Gastroesophageal sphincter (tissue), 4 donors: ENCODE measurements around the gene TCF7L2. TPM values are rescaled to one million over a fixed set of nuclear protein-coding genes. Genes with fewer than 3 reads are reported as not detected.

Experiments
- ATAC-seq: fragments of 150-250 bp; one replicate; pipeline ENCODE4 v1.9.1; 2016; ENCODE audit warnings: mild to moderate bottlenecking, moderate library complexity
- H3K27ac ChIP-seq, 4 donors: fragments of 200-600 bp; sonication (generic) in 3 of 4; 1 replicate in 3 of 4; 2 replicates in 1 of 4; pipeline ENCODE4 v1.5.1; 2016 to 2019
- H3K27me3 ChIP-seq: fragments of 200-600 bp; sonication (generic); one replicate; pipeline ENCODE4 v1.5.1; 2019
- H3K36me3 ChIP-seq, 2 donors: fragments of 200-600 bp; sonication (generic); one replicate each; pipeline ENCODE4 v1.5.1; 2019; ENCODE audit warnings: control low read depth in 1 of 2
- H3K4me1 ChIP-seq, 3 donors: fragments of 200-600 bp; sonication (generic); 1 replicate in 2 of 3; 2 replicates in 1 of 3; pipeline ENCODE4 v1.5.1; 2016 to 2019; ENCODE audit warnings: control low read depth in 2 of 3
- H3K4me3 ChIP-seq, 2 donors: fragments of 200-600 bp; sonication (generic); one replicate each; pipeline ENCODE4 v1.5.1; 2019; ENCODE audit warnings: mild to moderate bottlenecking in 1 of 2, moderate library complexity in 1 of 2
- H3K9me3 ChIP-seq, 3 donors: fragments of 200-600 bp; sonication (generic); one replicate each; pipeline ENCODE4 v1.5.1; 2017 to 2019; ENCODE audit warnings: control low read depth in 2 of 3
- CTCF ChIP-seq, 4 experiments: fragments of 200-600 bp in 2 of 4; fragments of 450-650 bp in 2 of 4; sonication (generic) in 1 of 4; IDR thresholded peaks; one replicate each; pipeline ENCODE4 v1.5.1; 2017 to 2019; ENCODE audit warnings: antibody characterized with exemption in 4 of 4, mild to moderate bottlenecking in 2 of 4, moderate library complexity in 2 of 4
- EP300 ChIP-seq: sonication (generic); formaldehyde crosslinking; IDR thresholded peaks from one replicate; pipeline ENCODE4 v1.6.1; 2017; ENCODE audit warnings: antibody characterized with exemption, mild to moderate bottlenecking
- POLR2A ChIP-seq, 2 donors: fragments of 450-650 bp; IDR thresholded peaks; one replicate each; pipeline ENCODE4 v1.6.1; 2017; ENCODE audit warnings: antibody characterized with exemption in 2 of 2, mild to moderate bottlenecking in 2 of 2, moderate library complexity in 1 of 2
- POLR2AphosphoS5 ChIP-seq: sonication (generic); formaldehyde crosslinking; IDR thresholded peaks from one replicate; pipeline ENCODE4 v1.6.1; 2017; ENCODE audit warnings: antibody characterized with exemption
- WGBS, 2 donors: methylation state at CpG; one replicate each; pipeline ENCODE4 v1.1.5; 2018; ENCODE audit warnings: low coverage in 1 of 2; 5-methylcytosine and 5-hydroxymethylcytosine counted together
- total RNA-seq, 4 donors: library from RNA; depleted of rRNA; stranded (reverse); fragments of >200 nt; gene quantifications; one replicate each; pipeline ENCODE4 v1.1.0, GENCODE V29; 2016

TCF7L2 gene
- total RNA-seq, 4 donors from 2014 or later = 12.6 to 22.4 (median 20.2) TPM

- TF ChIP-seq POLR2A (IDR thresholded peaks at IDR 0.05) (no peak), CTCF (IDR thresholded peaks at IDR 0.05) (no peak), EP300 (no peak), POLR2AphosphoS5 (no peak)
- H3K27me3 ChIP-seq = no peaks in the 10 kb centered on the region
- no peak for ATAC-seq
- peaks cover 0 to 25% (median 0%) of the 10 kb centered on the region in 3 donors for H3K4me1 ChIP-seq
- no peaks in the 10 kb centered on the region for H3K9me3 ChIP-seq
- H3K27ac ChIP-seq = no peak overlapping the region
- no peak overlapping the region for H3K4me3 ChIP-seq
- WGBS, 2 donors = 84 to 88% methylated on average over 6 of the region's 8 CpGs
- peaks cover 0 to 70% of the 10 kb centered on the region in 2 donors for H3K36me3 ChIP-seq
These were observed 209.5 kb downstream of the TCF7L2 start for GRCh38 chr10:113159563-113159962.

- TF ChIP-seq EP300 (no peak), CTCF (IDR thresholded peaks at IDR 0.05) (no peak), POLR2AphosphoS5 (no peak), POLR2A (IDR thresholded peaks at IDR 0.05) (no peak)
- peaks cover 0 to 68% of the 10 kb centered on the region in 2 donors for H3K36me3 ChIP-seq
- WGBS, 2 donors = 93 to 94% methylated on average over 9 to 10 of the region's 10 CpGs
These were observed 210.6 kb downstream of the TCF7L2 start for GRCh38 chr10:113160641-113161040.

GRCh38 chr10:113161066-113161465 is 211.0 kb downstream of the TCF7L2 start:
- no peak for ATAC-seq
- 90 to 100% methylated on average over 1 to 6 of the region's 6 CpGs for WGBS, 2 donors
- TF ChIP-seq CTCF (IDR thresholded peaks at IDR 0.05) (no peak), EP300 (no peak), POLR2AphosphoS5 (no peak), POLR2A (IDR thresholded peaks at IDR 0.05) (no peak)
- no peak overlapping the region for H3K4me3 ChIP-seq
- peaks cover 0 to 68% of the 10 kb centered on the region in 2 donors for H3K36me3 ChIP-seq
- H3K9me3 ChIP-seq = no peaks in the 10 kb centered on the region
- no peaks in the 10 kb centered on the region for H3K27me3 ChIP-seq
- peaks cover 0 to 25% (median 0%) of the 10 kb centered on the region in 3 donors for H3K4me1 ChIP-seq
- no peak overlapping the region for H3K27ac ChIP-seq

More at GRCh38 chr10:113160641-113161040, 210.6 kb downstream of the TCF7L2 start:
- ATAC-seq = no peak
- Histone ChIP-seq H3K4me3 (no peak overlapping the region), H3K27ac (no peak overlapping the region), H3K27me3 (no peaks in the 10 kb centered on the region), H3K9me3 (no peaks in the 10 kb centered on the region), H3K4me1 (peaks cover 0 to 25% (median 0%) of the 10 kb centered on the region in 3 donors)

GRCh38 chr10:113162960-113163359 is 212.9 kb downstream of the TCF7L2 start:
- Histone ChIP-seq H3K4me1 (peaks cover 0 to 23% (median 0%) of the 10 kb centered on the region in 3 donors), H3K9me3 (no peaks in the 10 kb centered on the region), H3K27ac (peak overlapping the region in 1 of 4 donors; percentile 42), H3K36me3 (peaks cover 0 to 66% of the 10 kb centered on the region in 2 donors), H3K27me3 (no peaks in the 10 kb centered on the region), H3K4me3 (no peak overlapping the region)
- peak; percentile 36 for ATAC-seq
- WGBS, 2 donors = 69 to 85% methylated on average over 3 to 6 of the region's 6 CpGs
- TF ChIP-seq POLR2A (IDR thresholded peaks at IDR 0.05) = no peak
- TF ChIP-seq EP300 = no peak
- peak; percentile 50 for TF ChIP-seq POLR2AphosphoS5
- no peak for TF ChIP-seq CTCF (IDR thresholded peaks at IDR 0.05)

- Histone ChIP-seq H3K4me3 (no peak overlapping the region), H3K4me1 (peaks cover 0 to 18% (median 0%) of the 10 kb centered on the region in 3 donors), H3K9me3 (no peaks in the 10 kb centered on the region), H3K27me3 (no peaks in the 10 kb centered on the region), H3K27ac (no peak overlapping the region), H3K36me3 (peaks cover 0 to 52% of the 10 kb centered on the region in 2 donors)
- TF ChIP-seq POLR2AphosphoS5 (no peak), POLR2A (IDR thresholded peaks at IDR 0.05) (no peak), EP300 (no peak), CTCF (IDR thresholded peaks at IDR 0.05) (no peak)
- no peak for ATAC-seq
- 75 to 83% methylated on average over 11 to 15 of the region's 20 CpGs for WGBS, 2 donors
These were observed 215.6 kb downstream of the TCF7L2 start for GRCh38 chr10:113165673-113166072.
